CD14-positive monocyte (primary cell): ENCODE data around the gene MACROD2. TPM values are rescaled to one million over a fixed set of nuclear protein-coding genes. Genes with fewer than 3 reads are reported as not detected.

Experiments used
- DNase-seq, 3 donors: peaks; one replicate each; pipeline ENCODE4 v3.0.0-alpha.2; 2011 to 2022
- H2AFZ ChIP-seq: 2 replicates; pipeline ENCODE4 v1.6.0; 2012; ENCODE audit warnings: mild to moderate bottlenecking, low read depth, low read length, inconsistent platforms; ENCODE audit not compliant: insufficient read depth, poor library complexity, severe bottlenecking
- H3K27ac ChIP-seq, 2 donors: 1 replicate in 1 of 2; 2 replicates in 1 of 2; pipeline ENCODE4 v1.5.1; 2012 to 2013; ENCODE audit warnings: low read length in 2 of 2, control low read depth in 1 of 2, inconsistent platforms in 1 of 2, low read depth in 1 of 2, mild to moderate bottlenecking in 1 of 2
- H3K27me3 ChIP-seq, 2 donors: one replicate each; pipeline versions ENCODE4 v1.6.0 to v1.6.1; 2011 to 2013; ENCODE audit warnings: low read length in 2 of 2; ENCODE audit not compliant: control insufficient read depth in 2 of 2, insufficient read depth in 2 of 2
- H3K36me3 ChIP-seq, 2 donors: replicated peaks in 1 of 2; 1 replicate in 1 of 2; 2 replicates in 1 of 2; pipeline versions ENCODE4 v1.5.1 to v1.6.1; 2012 to 2013; ENCODE audit warnings: low read length in 2 of 2, control low read depth in 1 of 2, inconsistent platforms in 1 of 2, mild to moderate bottlenecking in 1 of 2; ENCODE audit not compliant: insufficient read depth in 2 of 2, control insufficient read depth in 1 of 2
- H3K4me1 ChIP-seq, 2 donors: 1 replicate in 1 of 2; 2 replicates in 1 of 2; pipeline versions ENCODE4 v1.5.1 to v1.6.1; 2012 to 2013; ENCODE audit warnings: low read length in 2 of 2, control low read depth in 1 of 2, inconsistent platforms in 1 of 2, mild to moderate bottlenecking in 1 of 2, moderate library complexity in 1 of 2; ENCODE audit not compliant: insufficient read depth in 2 of 2, control insufficient read depth in 1 of 2
- H3K4me2 ChIP-seq: replicated peaks from 2 replicates; pipeline ENCODE3; 2012; ENCODE audit warnings: low read length, moderate library complexity, mild to moderate bottlenecking; ENCODE audit not compliant: poor library complexity, severe bottlenecking; ENCODE audit errors: extremely low read depth
- H3K4me3 ChIP-seq, 3 experiments: fragments of 200-600 bp in 1 of 3; sonication (generic) in 1 of 3; replicated peaks in 1 of 3; 1 replicate in 2 of 3; 2 replicates in 1 of 3; pipeline ENCODE4 v1.5.1; 2011 to 2013; ENCODE audit warnings: low read length in 3 of 3, mild to moderate bottlenecking in 3 of 3, control low read depth in 2 of 3, low read depth in 2 of 3, inconsistent platforms in 1 of 3, moderate library complexity in 1 of 3
- H3K79me2 ChIP-seq: 2 replicates; pipeline ENCODE4 v1.6.0; 2012; ENCODE audit warnings: mild to moderate bottlenecking, control low read depth, inconsistent platforms, low read length, moderate library complexity; ENCODE audit not compliant: insufficient read depth
- H3K9ac ChIP-seq: 2 replicates; pipeline ENCODE4 v1.6.0; 2017; ENCODE audit warnings: low read length, mild to moderate bottlenecking; ENCODE audit not compliant: insufficient read depth, poor library complexity, severe bottlenecking
- H3K9me3 ChIP-seq, 2 donors: replicated peaks in 1 of 2; 1 replicate in 1 of 2; 2 replicates in 1 of 2; pipeline versions ENCODE4 v1.5.1 to v1.6.1; 2012 to 2013; ENCODE audit warnings: low read length in 2 of 2, control low read depth in 1 of 2; ENCODE audit not compliant: control insufficient read depth in 1 of 2, insufficient read depth in 1 of 2
- H4K20me1 ChIP-seq: 2 replicates; pipeline ENCODE4 v1.6.0; 2012; ENCODE audit warnings: mild to moderate bottlenecking, low read length, control low read depth, moderate library complexity; ENCODE audit not compliant: insufficient read depth
- H3K27ac Mint-ChIP-seq, 7 donors: one replicate each; pipeline ENCODE4 v1.8.0; 2020; ENCODE audit warnings: mild to moderate bottlenecking in 7 of 7, mixed read lengths in 7 of 7, moderate library complexity in 6 of 7, inconsistent platforms in 2 of 7
- H3K27me3 Mint-ChIP-seq, 3 donors: one replicate each; pipeline ENCODE4 v1.8.0; 2021 to 2022; ENCODE audit warnings: low read depth in 3 of 3, mild to moderate bottlenecking in 3 of 3, mixed read lengths in 3 of 3, moderate library complexity in 3 of 3, inconsistent platforms in 1 of 3
- H3K36me3 Mint-ChIP-seq, 2 donors: one replicate each; pipeline ENCODE4 v1.8.0; 2020; ENCODE audit warnings: mixed read lengths in 2 of 2, inconsistent platforms in 1 of 2, mild to moderate bottlenecking in 1 of 2
- H3K4me1 Mint-ChIP-seq: one replicate; pipeline ENCODE4 v1.8.0; 2020; ENCODE audit warnings: mild to moderate bottlenecking, mixed read lengths
- H3K4me3 Mint-ChIP-seq, 2 donors: one replicate each; pipeline ENCODE4 v1.8.0; 2020; ENCODE audit warnings: mild to moderate bottlenecking in 2 of 2, mixed read lengths in 2 of 2, moderate library complexity in 1 of 2
- H3K9me3 Mint-ChIP-seq, 7 donors: one replicate each; pipeline ENCODE4 v1.8.0; 2020 to 2022; ENCODE audit warnings: mixed read lengths in 7 of 7, mild to moderate bottlenecking in 6 of 7, moderate library complexity in 6 of 7, inconsistent platforms in 2 of 7
- CTCF ChIP-seq: fragments of 200-600 bp; IDR thresholded peaks from one replicate; pipeline ENCODE4 v1.8.0; 2022; ENCODE audit warnings: antibody characterized with exemption, mild to moderate bottlenecking
- WGBS: methylation state at CpG from one replicate; pipeline ENCODE4 v1.1.5; 2013; ENCODE audit warnings: missing lambda C conversion rate; ENCODE audit not compliant: insufficient coverage; 5-methylcytosine and 5-hydroxymethylcytosine counted together
- intact Hi-C, 2 donors: fragments of 100-400 bp; cut with micrococcal nuclease; formaldehyde crosslinking; loops; one replicate each; pipeline versions ENCODE4 v1.15.0 to v1.15.1; 2023
- polyA plus RNA-seq, 3 donors: library from polyadenylated mRNA; depleted of rRNA in 1 of 3; unstranded in 2 of 3; stranded (reverse) in 1 of 3; fragments of 300-500 nt in 2 of 3; fragments of >200 nt in 1 of 3; fragmentation: Illumina TruSeq in 2 of 3; gene quantifications; 1 replicate in 2 of 3; 2 replicates in 1 of 3; pipeline ENCODE4 v1.2.3, GENCODE V29; 2012 to 2021

Gene MACROD2
- polyA plus RNA-seq, 3 donors = 0.23 TPM; not detected in 2

- intact Hi-C loops = no loop called here
- no peak for TF ChIP-seq CTCF
- Histone ChIP-seq H3K4me3 (no peak overlapping the region), H3K27me3 (no peaks in the 10 kb centered on the region), H3K9ac (no peak overlapping the region), H4K20me1 (no peaks in the 10 kb centered on the region), H3K4me2 (no peak overlapping the region), H3K27ac (no peak overlapping the region), H3K4me1 (no peaks in the 10 kb centered on the region), H3K79me2 (no peaks in the 10 kb centered on the region), H3K9me3 (no peaks in the 10 kb centered on the region), H3K36me3 (no peaks in the 10 kb centered on the region), H2AFZ (no peak overlapping the region)
- no peak overlapping the region for H3K4me3 Mint-ChIP-seq
- H3K36me3 Mint-ChIP-seq = no peaks in the 10 kb centered on the region
- H3K9me3 Mint-ChIP-seq = peaks cover 2 to 7% (median 3%) of the 10 kb centered on the region in 7 donors
- DNase-seq = no peak
- H3K27me3 Mint-ChIP-seq = peaks cover 0 to under 1% (median 0%) of the 10 kb centered on the region in 3 donors
- no peak overlapping the region for H3K27ac Mint-ChIP-seq
- no peaks in the 10 kb centered on the region for H3K4me1 Mint-ChIP-seq
- WGBS = no CpG with 5 or more reads among the region's 2 CpGs
Measured at GRCh38 chr20:15799871-15800270, 1804.6 kb downstream of the MACROD2 start.

GRCh38 chr20:15802020-15802419 lies 1806.7 kb downstream of the MACROD2 start:
- H3K36me3 ChIP-seq = no peaks in the 10 kb centered on the region
- intact Hi-C loops = no loop called here
- H3K27ac Mint-ChIP-seq = no peak overlapping the region

More at GRCh38 chr20:15802020-15802419, 1806.7 kb downstream of the MACROD2 start:
- H3K36me3 Mint-ChIP-seq = no peaks in the 10 kb centered on the region
- no peaks in the 10 kb centered on the region for H3K4me1 Mint-ChIP-seq
- no peak for DNase-seq
- H4K20me1 ChIP-seq = no peaks in the 10 kb centered on the region
- no peak overlapping the region for H3K4me3 ChIP-seq
- H3K27me3 Mint-ChIP-seq = peaks cover 0 to 4% (median 0%) of the 10 kb centered on the region in 3 donors
- H3K9me3 Mint-ChIP-seq = peaks cover 1 to 7% (median 5%) of the 10 kb centered on the region in 7 donors
- no peak overlapping the region for H3K27ac ChIP-seq
- H3K4me2 ChIP-seq = no peak overlapping the region
- no peaks in the 10 kb centered on the region for H3K27me3 ChIP-seq
- TF ChIP-seq CTCF = no peak
- no CpG with 5 or more reads among the region's 1 CpG for WGBS
- no peaks in the 10 kb centered on the region for H3K9me3 ChIP-seq
- H3K79me2 ChIP-seq = no peaks in the 10 kb centered on the region
- H3K4me3 Mint-ChIP-seq = no peak overlapping the region
- no peak overlapping the region for H2AFZ ChIP-seq
- no peaks in the 10 kb centered on the region for H3K4me1 ChIP-seq
- H3K9ac ChIP-seq = no peak overlapping the region
